Lower lobe of right lung (tissue), 2 donors: Measurements from ENCODE around the gene ITIH6. TPM values are rescaled to one million over a fixed set of nuclear protein-coding genes. Genes with fewer than 3 reads are reported as not detected.
"Not testable (repeated sequence)": the region's sequence is repeated elsewhere in the genome, so short reads cannot be mapped to it uniquely, and the experiment has no call there.

ENCODE experiments used
- ATAC-seq, 2 donors: fragments of 200-7000 bp; cut with Tn5 transposase; one replicate each; pipeline ENCODE4 v1.9.1; 2020 to 2022; ENCODE audit warnings: mild to moderate bottlenecking in 2 of 2, moderate library complexity in 2 of 2
- DNase-seq: peaks from one replicate; pipeline ENCODE4 v3.0.0-alpha.2; 2020
- H3K27ac ChIP-seq: fragments of 200-600 bp; one replicate; pipeline ENCODE4 v1.8.0; 2022
- H3K27me3 ChIP-seq: fragments of 200-600 bp; one replicate; pipeline ENCODE4 v1.8.0; 2022; ENCODE audit warnings: low read depth
- H3K36me3 ChIP-seq: fragments of 200-600 bp; one replicate; pipeline ENCODE4 v1.8.0; 2022; ENCODE audit warnings: mild to moderate bottlenecking
- H3K4me1 ChIP-seq: fragments of 200-600 bp; one replicate; pipeline ENCODE4 v1.8.0; 2022
- H3K4me3 ChIP-seq: fragments of 200-600 bp; one replicate; pipeline ENCODE4 v1.8.0; 2022; ENCODE audit warnings: mild to moderate bottlenecking
- H3K9me3 ChIP-seq: fragments of 200-600 bp; one replicate; pipeline ENCODE4 v1.8.0; 2022
- intact Hi-C: fragments of 100-400 bp; cut with DNase I; formaldehyde crosslinking; loops from one replicate; pipeline ENCODE4 v1.11.0; 2022
- total RNA-seq: library from RNA; stranded (reverse); fragmentation: NEBNext Ultra II Directional; extraction: Animal tissue kit (Norgen Biotek cat#: 25700); gene quantifications from one replicate; pipeline ENCODE4 v1.2.1, GENCODE V29; 2021
- TF ChIP-seq, protein P1 (sequence below): fragments of 200-600 bp; IDR thresholded peaks from one replicate; pipeline ENCODE4 v1.8.0; 2022; ENCODE audit warnings: antibody characterized with exemption, mild to moderate bottlenecking
- donor health status: DM: no; HTN: yes; CAD: no; lungs with severe emphysema.

ITIH6 gene
- total RNA-seq, 1 donor from 2014 or later = not detected

DNA sequence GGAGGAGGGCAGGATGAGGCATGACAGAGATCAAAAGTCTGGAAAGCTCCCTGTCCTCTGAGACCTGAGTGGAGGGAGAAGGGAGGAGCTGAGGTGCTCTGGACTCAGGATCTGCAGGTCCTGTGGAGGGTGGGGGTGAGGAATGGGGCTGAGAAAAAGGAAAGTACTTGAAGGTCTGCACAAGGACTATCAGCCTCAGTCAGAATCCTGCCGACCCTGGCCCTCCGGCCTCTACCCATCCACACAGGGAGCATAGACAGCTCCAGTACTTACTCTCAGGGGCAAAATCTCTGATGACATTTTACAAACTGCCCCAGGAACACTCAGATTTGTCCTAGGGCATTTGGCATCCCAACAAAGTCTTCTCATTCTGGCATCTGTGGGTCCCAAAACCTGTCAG, 991 bp upstream of the ITIH6 start:
- no peaks in the 10 kb centered on the region for H3K27me3 ChIP-seq
- no peak overlapping the region for H3K27ac ChIP-seq
- no peak for ATAC-seq
- no peaks in the 10 kb centered on the region for H3K9me3 ChIP-seq
- TF ChIP-seq, protein P1, sequence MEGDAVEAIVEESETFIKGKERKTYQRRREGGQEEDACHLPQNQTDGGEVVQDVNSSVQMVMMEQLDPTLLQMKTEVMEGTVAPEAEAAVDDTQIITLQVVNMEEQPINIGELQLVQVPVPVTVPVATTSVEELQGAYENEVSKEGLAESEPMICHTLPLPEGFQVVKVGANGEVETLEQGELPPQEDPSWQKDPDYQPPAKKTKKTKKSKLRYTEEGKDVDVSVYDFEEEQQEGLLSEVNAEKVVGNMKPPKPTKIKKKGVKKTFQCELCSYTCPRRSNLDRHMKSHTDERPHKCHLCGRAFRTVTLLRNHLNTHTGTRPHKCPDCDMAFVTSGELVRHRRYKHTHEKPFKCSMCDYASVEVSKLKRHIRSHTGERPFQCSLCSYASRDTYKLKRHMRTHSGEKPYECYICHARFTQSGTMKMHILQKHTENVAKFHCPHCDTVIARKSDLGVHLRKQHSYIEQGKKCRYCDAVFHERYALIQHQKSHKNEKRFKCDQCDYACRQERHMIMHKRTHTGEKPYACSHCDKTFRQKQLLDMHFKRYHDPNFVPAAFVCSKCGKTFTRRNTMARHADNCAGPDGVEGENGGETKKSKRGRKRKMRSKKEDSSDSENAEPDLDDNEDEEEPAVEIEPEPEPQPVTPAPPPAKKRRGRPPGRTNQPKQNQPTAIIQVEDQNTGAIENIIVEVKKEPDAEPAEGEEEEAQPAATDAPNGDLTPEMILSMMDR = no peak
- no peak for DNase-seq
- intact Hi-C loops = no loop called here
- H3K4me3 ChIP-seq = no peak overlapping the region
- no peaks in the 10 kb centered on the region for H3K36me3 ChIP-seq
- H3K4me1 ChIP-seq = no peaks in the 10 kb centered on the region

DNA sequence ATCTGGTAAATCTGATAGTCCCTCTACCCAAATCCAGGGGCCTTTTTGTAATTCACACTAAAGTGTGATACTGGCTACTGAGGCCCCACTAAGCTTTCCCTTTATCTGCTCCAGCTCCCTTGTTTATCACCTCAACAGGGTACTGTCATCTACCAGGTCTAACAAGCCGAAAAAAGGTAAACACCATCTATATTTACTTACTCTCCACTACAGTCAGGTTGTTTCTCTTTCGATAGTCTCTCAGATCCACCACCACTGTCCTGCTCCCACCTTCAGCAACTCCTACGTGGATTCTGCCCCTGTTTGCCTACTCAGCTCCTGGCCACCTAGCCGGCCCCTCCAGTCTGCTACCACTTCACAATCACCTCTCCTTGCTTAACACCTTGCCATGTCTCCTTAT, 3.3 kb downstream of the ITIH6 start:
- H3K4me1 ChIP-seq = no peaks in the 10 kb centered on the region
- no peak for ATAC-seq
- DNase-seq = no peak
- H3K4me3 ChIP-seq = no peak overlapping the region
- TF ChIP-seq, protein P1 = no peak
- no peak overlapping the region for H3K27ac ChIP-seq
- intact Hi-C loops = no loop called here
- no peaks in the 10 kb centered on the region for H3K27me3 ChIP-seq
- no peaks in the 10 kb centered on the region for H3K9me3 ChIP-seq
- H3K36me3 ChIP-seq = no peaks in the 10 kb centered on the region

DNA sequence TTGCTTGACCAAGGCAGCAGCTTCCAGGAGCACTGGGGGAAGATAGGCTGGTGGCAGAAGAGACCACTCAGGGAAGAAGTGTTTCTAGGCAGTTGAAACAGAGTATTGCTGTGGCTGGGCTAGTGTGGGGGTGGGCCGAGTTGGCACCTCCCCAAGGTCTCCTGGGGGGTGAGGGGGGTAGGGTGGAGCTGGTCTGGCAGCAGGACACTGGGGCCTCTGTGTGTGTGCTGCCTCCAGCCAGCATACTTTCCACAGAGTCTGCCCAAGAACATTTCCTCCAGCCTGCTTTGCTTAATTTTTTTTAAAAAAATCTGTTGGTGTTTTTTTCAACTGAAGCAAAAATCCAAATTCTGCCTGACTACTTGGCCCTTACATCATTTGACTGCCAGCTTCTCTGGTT, 4.0 kb downstream of the ITIH6 start:
- no peaks in the 10 kb centered on the region for H3K36me3 ChIP-seq
- no peaks in the 10 kb centered on the region for H3K4me1 ChIP-seq
- DNase-seq (no peak), ATAC-seq (no peak)
- intact Hi-C loops = no loop called here
- no peak overlapping the region for H3K4me3 ChIP-seq
- H3K9me3 ChIP-seq = no peaks in the 10 kb centered on the region
- TF ChIP-seq, protein P1 = no peak
- no peaks in the 10 kb centered on the region for H3K27me3 ChIP-seq
- no peak overlapping the region for H3K27ac ChIP-seq

DNA sequence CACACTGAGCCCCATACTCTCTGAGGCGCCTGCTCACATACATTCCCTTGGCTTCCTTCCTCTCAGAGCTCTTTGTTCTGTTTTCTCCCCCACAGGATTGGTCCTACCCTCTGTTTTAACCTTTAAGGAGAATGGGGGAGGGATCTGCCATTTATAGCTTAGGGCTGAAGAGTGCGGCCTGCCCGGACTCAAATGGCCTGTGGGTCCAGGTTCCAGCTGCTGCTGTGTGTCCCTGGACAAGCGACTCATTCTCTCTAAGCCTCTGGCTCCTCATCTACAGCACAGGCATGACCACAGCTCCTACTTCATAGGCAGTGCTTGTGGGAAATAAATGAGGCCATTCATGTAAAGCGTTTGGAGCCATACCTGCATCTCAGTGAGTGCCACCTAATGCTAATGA, 8.7 kb downstream of the ITIH6 start:
- H3K4me1 ChIP-seq, H3K27ac ChIP-seq, ATAC-seq, H3K4me3 ChIP-seq, H3K36me3 ChIP-seq, H3K27me3 ChIP-seq, H3K9me3 ChIP-seq, DNase-seq, intact Hi-C loops: not testable (repeated sequence)

DNA sequence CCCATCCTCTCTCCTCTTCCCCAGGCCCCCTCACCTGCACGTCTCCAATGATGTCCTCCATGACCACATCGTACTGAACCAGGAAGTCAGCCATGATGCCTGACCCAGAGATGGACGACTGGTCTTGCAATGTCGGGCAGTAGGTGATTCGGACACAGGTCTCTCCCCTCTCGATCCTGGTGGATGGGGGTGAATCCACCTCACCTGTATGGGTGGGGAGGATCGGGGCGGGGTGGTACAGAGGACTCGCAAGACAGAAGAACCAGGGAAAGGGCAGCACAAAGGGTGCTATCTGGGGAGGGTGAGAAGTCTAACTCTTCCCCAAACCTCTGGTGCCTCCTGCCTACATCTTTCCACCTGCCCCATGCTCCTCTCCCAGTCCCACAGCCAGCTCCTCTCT, 9.6 kb downstream of the ITIH6 start:
- Histone ChIP-seq H3K4me3 (no peak overlapping the region), H3K27me3 (no peaks in the 10 kb centered on the region), H3K9me3 (no peaks in the 10 kb centered on the region), H3K4me1 (no peaks in the 10 kb centered on the region), H3K36me3 (no peaks in the 10 kb centered on the region), H3K27ac (no peak overlapping the region)
- TF ChIP-seq, protein P1 = no peak
- intact Hi-C loops = no loop called here
- DNase-seq (no peak), ATAC-seq (no peak)

DNA sequence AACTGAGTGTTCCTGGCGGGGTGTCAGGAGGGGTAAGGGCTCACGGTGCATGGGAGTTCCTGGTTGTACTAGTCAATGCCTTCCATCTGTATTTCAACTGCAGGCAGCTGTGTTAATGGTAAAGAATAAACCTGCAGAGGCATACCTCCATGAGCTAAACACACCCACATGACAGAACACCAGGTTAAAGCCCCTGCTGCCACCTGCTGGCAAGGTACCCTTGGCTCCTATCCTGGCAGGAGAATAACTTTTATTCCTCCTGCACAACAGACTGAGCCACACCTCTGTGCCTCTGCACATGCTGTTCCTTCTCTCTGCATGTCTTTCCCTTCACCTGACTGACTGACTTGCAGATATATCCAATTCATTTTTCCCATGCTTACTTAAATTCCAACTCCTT, 11.1 kb downstream of the ITIH6 start:
- H3K9me3 ChIP-seq = no peaks in the 10 kb centered on the region
- no peaks in the 10 kb centered on the region for H3K36me3 ChIP-seq
- intact Hi-C loops = no loop called here
- H3K27me3 ChIP-seq = no peaks in the 10 kb centered on the region
- ATAC-seq = no peak
- H3K4me1 ChIP-seq = no peaks in the 10 kb centered on the region
- DNase-seq = no peak
- H3K4me3 ChIP-seq = no peak overlapping the region
- no peak overlapping the region for H3K27ac ChIP-seq
- TF ChIP-seq, protein P1 = no peak
